HG02885 (cell line): Measurements from ENCODE around the gene MTA1.

Experiments used
- ATAC-seq: cut with Tn5 transposase; IDR thresholded peaks from one replicate; pipeline ENCODE4 v1.9.1; 2021; ENCODE audit warnings: mild to moderate bottlenecking; ENCODE audit not compliant: unreplicated experiment, poor library complexity

MTA1 gene

DNA sequence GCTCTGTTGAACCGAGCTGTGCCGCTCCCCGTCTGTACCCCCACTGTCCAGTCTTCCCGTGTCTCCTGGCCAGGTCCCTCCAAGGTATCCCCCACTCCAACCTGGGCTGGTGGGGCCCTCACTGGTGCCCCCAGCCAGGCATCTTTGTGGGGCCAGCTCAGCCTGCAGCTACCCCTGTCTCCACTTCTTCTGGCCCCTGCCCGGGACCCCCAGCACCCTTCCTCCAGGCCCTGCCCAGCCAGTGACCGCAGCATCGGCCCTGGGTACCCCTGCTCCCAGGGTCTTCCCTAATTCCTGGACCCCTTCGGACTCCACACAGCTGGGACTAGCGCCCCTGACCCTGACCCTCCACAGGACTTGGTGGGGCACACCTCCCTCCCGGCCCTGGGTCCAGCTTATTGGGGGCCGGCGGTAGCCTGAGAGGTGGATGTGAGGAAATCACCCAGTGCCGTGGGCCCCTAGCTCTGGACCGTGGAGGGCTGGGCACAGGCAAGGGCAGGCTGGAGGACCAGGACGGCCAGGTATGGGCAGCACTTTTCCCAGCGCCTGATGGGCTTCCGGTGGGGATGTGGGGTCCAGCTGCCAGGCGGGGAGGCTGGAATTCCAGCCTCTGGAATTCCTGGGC is 63.0 kb downstream of the MTA1 start:
- no peak for ATAC-seq

DNA sequence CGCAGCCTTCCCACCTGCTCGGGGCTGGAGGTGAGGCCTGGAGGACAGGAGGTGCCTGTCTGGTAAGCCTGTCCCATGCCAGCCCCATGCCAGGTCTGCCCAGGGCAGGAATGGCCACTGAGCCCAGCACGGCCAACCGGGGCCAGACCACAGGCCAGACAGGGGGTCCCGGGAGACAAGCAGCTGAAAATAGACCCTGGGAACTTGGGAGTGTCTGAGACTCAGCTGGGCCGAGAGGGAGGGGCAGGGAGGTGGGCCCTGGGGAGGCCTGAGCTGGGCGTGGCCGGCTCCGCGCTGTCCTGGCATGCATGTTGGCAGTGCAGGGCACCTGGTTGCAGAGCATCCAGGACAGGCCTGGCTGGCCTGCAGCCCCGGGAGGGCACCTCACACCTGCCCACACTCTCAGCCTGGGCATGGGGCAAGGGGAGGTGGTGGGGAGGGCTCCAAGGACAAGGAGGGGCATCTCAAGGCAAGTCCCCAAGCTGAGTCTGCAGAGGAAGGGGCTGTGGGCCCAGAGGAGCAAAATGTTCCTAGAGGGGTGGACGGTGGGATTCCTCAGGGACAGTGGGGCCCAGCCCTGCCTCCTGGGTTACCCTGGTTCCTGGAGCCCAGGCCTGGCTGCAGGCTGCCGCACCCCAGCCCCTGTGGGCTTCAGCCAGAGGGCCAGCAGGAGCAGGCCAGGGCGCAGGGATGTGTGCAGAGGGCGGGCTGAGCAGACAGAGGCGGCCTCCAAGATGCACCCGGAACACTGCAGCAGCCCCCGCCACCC is 63.9 kb downstream of the MTA1 start:
- ATAC-seq, result no peak

DNA sequence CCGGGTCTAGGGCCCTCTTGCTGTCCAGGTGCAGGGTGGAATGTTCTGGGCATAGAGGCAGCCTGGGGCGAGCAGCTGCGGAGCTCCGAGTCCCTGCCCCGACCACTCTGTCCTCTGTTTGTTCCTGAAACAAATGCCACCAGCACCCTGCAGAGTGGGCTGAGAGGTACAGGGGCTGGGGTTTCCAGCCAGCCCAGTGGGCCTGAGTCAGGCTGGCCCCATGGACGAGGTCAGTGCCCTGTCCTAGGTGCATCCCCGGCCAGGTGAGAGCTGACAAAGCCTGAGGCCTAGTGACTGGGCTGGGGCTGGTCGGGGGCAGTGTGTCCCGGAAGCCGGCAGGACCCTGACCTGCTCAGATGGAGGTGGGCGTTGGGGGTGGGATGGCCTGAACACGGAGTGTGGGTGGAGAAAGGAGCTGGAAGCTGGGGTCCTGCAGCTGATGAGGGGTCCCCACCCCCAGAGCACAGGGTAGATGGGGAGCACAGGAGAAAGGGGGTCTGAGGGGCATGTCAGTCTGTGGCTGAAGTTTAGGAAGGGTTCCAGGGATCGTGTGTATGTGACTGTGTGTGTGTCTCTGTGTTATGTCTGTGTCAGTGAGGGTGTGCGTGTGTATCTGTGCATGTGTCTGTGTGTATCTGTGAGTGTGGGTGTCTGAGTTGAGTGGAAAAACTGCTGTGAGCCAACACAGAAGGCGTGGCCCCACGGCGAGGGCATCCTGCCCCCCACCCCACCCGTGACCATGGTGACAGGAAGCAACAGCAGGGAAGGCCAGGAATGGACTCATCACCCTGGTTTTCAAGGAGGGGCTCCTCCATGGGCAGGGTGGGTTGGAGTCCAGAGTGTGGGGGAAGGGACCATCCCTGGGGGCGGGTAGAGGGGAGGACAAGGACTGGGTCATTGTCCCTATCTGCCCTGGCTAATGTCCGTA is 64.7 kb downstream of the MTA1 start:
- ATAC-seq, result no peak

DNA sequence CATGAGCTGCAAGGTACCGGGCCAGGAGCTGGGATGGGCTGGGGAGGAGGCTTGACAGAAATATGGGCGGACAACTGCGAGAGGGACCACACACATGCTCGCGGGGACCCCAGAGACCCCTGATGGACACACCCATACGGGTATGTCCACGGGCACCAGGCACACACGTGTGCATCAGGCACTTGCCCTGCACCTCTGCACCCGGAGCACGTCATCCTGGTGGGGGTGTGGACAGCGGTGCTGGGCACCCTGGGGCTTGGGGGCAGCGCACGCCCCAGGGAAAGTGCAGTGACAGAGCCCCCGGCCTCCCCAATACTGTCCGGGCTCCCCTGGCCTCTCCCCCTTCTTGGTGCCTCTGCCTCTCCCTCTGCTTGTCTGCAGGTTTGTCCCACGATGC is 65.4 kb downstream of the MTA1 start:
- ATAC-seq, result no peak

DNA sequence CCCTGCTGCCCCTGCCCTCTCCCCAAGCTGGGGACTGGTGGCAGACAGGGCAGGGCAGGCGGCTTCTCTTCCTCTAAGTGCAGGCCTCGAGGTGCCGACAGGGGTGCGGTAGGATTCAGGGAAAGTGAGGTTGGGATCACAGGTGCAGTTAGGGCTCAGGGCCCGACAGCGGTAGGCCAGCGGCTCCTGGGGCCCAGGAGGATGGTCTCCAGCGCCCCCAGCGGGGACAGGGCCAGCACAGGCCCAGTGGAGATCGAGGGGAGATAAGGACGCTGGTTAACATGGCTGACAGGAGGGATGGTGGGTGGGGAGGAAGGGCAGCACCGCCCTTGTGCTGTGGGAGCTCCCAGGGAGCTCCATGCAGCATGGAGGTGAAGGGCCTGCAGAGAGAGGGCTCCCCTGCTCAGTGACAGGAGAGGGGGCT is 66.1 kb downstream of the MTA1 start:
- no peak for ATAC-seq

DNA sequence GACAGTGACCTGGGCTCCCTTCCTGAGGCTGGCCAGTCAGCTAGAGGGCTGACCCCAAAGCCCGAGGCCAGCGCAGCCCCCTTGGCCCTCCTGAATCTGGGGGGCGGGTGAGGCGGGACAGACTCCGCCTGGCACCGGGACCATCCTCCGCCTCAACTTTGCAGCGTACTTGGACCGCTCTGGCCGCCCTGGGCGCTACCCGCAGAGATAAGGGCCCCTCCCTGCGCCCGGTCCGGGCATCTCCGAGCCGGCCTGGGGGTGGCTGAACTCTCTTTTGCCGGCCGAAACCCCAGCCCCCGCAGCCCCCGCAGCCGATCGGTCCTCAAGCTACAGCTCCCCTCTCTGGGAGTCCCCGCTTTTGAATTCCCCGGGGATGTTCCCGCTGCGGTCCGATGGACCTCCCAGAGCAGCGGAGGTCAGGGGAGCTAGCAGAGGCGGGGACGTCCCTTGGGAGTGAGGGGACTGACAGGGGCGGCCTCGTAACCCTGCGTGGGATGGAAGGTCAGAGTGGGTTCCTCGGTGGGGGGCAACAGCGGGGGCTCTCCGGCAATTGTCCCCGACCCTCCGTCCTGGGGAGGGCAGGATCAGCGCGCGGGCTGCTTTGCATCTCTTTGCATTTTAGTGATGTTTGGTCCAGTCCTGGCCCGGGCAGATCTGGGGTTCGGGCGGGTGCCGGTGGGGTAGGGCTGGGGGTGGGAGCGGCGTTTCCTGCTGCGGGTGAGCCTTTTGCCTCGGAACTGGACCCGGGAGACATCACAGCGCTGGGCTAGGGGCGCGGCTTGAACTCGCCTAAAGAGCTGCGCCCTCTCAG is 66.7 kb downstream of the MTA1 start, which contains the start of gene CRIP1:
Gene CRIP1, plus strand, starts transcription at position 724 of the 811 bp plus-strand sequence. CDS start 374 bp downstream, outside the sequence.
- no peak for ATAC-seq

DNA sequence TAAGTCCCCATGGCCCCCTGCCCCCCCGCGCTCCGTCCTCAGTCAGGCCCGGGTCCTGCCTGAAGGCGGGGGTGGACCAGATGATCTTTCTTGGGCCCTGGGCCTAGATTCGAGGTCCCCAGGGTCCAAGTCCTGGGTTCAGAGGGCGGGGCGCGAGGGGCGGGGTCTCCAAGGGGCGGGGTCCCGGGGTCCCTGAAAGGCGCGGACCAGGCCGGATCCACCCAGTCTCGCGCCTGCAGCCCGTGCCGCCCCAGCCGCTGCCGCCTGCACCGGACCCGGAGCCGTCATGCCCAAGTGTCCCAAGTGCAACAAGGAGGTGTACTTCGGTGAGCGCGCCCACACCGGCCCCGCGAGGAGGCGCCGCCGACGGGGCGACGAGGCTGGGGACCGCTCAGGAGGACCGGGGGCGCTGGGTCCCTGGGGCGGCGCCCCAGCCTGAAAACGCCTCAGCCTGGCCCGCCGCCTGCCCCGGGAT is 67.4 kb downstream of the MTA1 start:
- no peak for ATAC-seq

DNA sequence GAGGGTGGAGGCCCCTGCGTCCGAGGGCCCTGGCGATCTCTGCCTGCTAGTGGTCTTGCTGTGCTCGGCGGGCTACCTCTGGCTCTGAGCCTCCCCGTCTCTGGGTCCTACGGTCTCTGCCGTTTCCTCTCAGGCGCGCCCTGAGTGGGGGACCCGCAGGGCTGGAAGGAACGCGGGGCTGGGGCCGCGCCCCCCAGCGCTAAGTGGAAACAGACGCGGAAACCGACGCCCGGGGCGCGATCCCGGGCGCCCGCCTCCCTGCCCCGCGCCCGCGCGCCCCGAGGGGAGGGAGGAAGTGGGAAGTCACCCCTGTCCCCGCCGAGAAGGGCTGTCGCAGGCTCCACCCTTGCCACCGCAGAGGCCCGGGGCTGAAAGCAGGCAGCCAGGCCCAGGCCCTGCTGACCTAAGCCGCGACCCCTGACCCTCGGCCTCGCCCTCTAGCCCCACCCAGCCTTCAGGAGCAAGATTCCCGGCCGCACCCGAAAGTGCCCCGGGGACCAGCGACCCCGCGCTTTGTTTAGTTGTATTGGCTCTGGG is 67.9 kb downstream of the MTA1 start:
- ATAC-seq, result no peak

DNA sequence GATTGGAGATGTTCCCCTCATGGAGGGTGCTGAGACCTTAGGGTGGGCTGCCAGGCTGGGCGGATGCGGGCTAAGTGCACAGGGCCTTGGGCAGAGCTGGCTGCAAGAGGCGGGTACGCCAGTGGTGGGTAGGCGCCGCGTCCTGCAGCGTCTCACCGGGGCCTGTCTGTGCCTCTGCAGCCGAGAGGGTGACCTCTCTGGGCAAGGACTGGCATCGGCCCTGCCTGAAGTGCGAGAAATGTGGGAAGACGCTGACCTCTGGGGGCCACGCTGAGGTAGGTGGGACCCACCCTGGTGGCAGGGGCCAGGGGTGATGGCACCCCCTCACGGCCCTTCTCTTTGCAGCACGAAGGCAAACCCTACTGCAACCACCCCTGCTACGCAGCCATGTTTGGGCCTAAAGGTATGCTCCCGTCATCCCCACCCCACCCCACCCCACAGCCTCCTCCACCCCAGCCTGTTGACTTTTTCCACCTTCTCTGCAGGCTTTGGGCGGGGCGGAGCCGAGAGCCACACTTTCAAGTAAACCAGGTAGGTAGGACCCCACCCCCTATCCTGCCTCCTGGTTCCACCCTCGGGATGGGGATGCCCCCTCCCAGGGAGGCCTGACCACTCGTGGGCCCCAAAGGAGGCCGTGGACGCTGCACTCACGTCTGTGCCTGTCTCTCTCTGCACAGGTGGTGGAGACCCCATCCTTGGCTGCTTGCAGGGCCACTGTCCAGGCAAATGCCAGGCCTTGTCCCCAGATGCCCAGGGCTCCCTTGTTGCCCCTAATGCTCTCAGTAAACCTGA is 68.6 kb downstream of the MTA1 start:
- ATAC-seq, result no peak

DNA sequence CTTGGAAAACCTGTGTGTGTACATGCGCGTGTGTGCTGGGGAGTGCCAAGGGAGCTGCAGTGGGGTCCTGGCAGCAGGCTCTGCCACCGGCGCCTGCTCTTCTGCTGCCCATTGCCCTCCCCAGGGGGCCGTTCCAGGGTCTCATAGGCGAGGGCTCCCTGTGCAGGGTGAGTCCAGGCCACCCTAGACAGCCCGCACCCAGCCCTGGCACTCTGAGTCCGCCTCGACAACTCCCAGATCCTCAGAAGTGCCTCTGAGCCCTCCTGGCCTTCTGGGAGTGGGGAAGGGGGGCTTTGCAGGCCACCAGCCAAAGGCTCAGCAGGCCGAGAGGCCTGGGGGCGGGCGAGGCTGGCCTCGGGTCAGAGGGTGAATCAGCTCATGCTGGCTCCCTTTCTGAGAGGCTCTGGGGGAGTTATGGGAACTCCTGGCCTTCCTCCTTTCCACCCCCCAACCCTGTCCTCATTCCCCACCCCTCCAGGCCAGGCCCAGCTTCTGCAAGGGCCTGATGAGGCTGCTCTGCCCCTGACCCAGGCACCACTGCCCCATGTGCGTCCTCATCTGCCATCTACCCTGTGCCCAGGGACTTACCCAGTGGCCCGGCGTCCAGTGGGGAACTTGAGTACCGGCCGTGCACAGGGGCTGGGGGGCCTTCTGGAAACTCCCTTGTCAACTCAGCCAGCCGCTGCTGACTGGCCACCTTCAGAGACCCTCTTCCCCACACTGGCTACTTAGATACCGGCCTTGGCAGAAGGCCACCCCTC is 69.3 kb downstream of the MTA1 start:
- ATAC-seq, result no peak

DNA sequence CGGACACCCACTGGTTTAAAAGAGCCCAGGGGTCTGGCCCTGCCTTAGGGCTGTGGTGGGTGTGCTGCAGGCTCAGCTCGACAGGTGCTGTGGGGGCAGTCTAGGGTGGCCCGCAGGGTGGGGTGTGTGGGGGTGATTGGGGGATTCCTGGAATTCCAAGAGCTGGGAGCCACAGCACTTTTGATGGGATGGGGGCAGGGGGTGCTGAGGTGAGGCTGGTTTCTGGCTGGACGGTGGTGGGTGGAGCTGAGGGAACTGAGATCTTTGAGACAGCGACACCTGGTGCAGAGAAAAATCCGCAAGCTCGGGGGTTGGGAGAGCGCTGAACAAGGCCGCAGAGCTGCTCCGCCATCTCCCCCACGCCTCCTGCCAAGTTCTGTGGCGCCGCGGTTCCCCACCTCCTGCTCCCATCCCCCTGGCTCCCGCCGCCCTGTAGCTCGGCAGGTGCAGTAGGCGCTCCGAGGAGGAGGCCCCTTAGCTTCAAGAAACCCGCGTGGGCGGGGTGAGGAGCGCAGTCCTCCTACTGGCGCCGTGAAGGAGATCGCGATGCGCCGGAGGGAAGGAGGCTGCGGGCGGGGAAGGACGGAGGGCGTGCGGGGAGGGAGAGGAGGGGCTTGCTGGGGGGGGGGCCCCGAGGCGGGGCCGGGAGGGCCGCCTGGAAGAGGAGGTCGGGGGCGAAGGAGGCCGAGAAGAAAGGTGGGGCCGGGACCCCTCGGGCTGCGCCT is 70.1 kb downstream of the MTA1 start:
- no peak for ATAC-seq

DNA sequence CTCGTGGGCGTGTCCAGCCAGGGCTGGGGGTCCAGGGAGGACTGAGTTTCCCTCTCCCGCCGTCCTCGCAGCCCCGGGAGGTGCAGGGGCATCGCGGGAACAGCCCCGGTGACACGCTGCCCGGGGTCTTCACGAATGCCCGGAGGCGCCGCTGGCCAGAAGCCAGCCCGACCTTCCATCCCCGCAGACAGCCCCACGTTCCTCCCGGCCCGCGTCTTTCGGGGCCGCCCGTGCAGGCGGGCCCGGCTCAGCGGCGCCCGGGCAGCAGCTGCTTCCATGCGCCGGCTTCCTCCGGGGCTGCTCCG is 70.6 kb downstream of the MTA1 start:
- peak; percentile 1 for ATAC-seq

DNA sequence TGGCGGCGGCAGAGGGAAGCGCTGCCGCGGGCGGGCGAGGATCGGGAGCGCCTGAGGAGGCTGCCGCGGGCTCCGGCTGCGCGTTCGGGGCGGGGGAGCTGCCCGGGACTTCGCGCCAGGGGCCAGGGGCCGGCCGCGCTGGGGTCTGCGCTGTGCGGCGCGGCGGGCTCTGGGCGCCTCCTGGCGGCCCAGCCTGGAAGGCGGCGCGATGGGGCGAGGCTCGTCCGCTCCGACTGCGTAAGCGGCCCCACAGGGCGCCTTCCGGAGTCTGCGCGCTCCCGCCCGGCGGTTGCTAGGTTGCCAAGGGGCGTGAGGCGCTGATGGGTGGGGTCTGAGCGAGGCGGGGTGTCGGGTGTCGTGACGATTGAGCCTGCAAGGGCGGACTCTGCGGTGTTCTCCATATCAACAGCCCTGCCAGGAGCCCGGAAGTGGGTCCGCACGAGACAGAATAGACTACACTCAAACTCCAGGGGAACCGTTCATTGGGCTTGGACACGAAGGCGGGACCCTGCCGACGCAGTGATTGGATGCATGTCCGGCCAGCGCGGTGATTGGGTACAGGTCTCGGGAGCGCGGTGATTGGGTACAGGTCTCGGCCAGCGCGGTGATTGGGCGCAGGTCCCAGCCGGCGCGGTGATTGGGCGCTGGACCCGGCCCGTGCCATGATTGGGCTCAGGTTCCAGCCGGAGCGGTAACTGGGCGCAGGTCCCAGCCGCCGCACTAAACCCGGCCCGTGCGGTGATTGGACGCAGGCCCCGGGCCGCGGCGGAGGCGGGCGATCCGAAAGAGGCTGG is 71.1 kb downstream of the MTA1 start, which contains the start of gene TEDC1:
Gene TEDC1, plus strand, starts transcription at position 675 of the 794 bp plus-strand sequence. CDS start 130 bp downstream, outside the sequence.
- ATAC-seq, result peak; percentile 71

DNA sequence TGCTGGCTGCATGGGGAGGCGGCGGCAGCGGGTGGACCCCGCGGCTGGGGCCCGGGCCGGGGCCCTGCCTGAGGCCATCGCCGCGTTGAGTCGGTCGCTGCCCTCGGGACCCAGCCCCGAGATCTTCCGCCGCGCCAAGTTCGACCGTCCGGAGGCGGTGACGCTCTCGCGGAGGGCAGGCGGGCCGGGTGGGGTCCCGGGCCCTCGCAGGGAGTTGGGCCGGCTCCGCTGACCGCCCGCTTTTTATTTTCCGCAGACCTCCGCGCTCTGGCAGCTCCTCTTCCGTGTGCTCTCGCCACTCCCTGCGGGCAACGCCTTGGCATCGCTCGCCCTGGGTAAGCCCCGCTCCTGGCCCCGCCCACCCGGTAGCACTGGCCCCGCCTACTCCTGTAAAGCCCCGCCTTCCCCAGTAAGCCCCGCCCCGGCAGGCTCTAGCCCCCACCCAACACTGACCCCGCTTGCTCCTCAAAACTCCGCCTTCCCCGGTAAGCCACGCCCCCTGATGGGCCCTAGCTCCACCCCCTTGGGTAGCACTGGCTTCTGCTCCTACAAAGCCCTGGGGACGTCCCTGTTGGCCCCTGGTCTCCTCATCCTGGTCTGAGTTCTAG is 71.8 kb downstream of the MTA1 start:
- no peak for ATAC-seq

DNA sequence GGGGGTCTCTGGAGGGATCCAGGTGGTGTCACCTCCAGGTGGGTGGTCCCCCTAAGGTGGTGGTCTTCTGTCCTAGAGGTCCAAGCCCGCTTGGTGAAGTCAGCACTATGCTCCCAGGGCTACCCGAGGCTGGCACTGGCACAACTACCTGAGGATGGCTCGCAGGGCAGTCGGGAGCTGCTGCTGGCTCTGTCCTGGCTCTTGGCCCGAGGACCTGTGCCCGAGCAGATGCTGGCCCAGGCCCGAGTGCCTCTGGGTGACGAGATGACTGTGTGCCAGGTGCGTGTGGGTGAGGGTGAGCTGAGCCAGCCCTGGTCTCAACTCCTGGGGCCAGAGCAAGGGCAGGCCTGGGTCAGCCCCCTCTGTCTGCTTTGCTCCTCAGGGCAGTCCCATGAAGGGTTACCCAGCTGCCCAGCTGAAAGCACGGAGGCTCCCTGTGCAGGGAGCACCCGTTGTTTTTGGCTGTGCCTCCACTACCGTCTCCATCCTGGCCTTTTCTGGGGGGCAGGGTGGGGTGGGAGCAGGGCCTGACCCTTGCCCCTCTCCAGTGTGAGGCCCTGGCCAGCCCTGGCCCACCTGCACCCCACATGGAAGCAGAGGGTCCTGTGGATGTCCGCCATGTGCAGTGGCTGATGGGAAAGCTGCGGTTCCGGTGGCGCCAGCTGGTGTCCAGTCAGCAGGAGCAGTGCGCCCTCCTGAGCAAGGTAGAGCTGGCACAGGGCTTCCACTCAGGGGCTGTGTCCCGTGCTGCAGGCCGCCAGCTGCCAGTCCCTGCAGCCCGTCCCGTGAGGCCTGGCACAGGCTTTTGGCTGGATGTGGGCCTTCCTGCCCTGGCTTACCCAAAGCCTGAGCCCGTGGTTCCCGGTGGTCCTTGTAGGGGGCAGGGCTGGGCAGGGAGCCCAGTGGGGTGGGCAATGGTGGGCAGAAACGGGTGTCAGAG is 72.7 kb downstream of the MTA1 start:
- no peak for ATAC-seq
